ENCODE data around the gene BMS1.
"Not testable (repeated sequence)": the region's sequence is repeated elsewhere in the genome, so short reads cannot be mapped to it uniquely, and the experiment has no call there.

BMS1 gene

GRCh38 chr10:42868530-42868929, 85.9 kb downstream of the BMS1 start:
- DNase-seq: no peak

DNA sequence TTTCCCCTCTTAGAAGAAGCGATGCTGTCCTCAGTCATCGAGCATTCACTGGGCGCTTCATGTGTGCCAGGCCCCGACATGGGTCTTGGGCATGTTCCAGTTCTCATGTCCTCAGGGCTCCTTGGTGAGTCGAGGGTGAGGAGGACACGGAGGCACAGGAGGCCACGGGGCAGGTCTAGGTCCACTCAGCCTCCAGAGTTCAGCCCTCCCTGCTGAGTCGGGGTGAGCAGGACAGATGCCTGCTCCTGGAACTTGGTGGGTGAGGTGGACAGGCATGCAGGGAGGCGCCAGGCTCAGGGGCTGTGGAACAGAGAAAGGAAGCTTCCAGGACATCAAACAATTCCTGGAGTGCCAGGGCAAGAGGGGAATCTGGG, 87.4 kb downstream of the BMS1 start:
- DNase-seq: no peak

- not testable (repeated sequence) for DNase-seq
Observed at GRCh38 chr10:42871138-42871641, 88.6 kb downstream of the BMS1 start.

- no peak for DNase-seq
Observed at GRCh38 chr10:42871823-42872222, 89.2 kb downstream of the BMS1 start.

DNA sequence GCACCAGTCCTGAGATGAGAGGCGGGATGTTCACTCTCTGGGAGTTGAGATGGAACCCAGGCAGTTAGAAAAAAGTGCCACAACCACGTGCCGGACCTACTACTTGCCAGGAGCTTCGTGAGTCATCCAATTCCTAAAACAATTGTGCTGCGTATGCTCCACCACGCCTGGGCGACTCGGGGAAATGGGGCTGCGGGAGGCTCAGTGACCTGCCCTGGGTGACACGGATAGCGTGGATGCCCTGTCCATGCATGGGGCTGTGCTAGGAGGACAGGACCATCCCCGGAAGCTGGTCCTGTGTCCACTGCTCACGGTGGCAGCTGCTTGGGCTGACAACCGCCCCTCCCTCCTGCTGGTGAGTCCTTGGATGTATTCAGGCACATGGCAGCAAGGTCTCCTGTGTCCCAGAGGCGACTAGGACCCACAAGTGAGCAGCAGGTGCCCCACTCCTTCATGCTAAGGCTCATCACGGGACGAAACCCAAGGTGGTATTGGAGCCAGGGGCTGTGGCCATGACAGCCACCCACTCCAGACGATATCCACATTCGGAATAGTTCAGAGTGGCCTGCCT, 90.4 kb downstream of the BMS1 start:
- no peak for DNase-seq

DNA sequence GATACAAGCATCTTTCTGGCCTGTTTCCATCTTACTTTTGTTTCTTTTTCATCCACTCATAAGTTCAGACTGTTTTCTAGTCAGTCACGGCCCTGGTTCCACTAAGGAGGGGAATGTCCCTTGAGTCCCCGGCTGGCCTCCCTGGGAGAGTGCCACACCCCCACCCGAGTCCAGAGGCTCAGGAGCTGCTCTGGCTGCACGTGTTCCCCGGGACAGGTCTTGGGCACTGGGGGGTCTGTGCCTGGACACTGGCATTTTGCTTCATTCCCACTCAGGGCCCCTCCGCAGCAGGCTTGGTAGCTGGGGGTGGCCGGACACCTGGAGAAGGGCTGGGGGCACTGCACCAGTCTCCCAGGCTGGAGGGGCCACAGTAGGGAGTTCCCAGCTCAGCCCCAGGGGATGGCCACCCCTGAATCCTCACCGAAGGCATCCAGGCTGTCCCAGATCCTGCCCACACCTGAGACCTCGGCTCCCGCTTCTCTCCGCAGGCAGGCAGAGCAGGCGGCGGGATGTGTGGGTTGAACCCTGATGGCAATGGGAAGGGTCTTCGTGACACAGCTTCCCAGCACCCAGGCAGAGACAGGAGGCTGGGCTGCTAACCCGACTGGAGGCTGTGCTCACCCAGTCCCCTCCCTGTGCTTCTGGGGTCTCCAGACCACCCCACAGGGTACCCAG, 92.3 kb downstream of the BMS1 start:
- DNase-seq: no peak

GRCh38 chr10:42875388-42875755, 92.8 kb downstream of the BMS1 start:
- no peak for DNase-seq

DNA sequence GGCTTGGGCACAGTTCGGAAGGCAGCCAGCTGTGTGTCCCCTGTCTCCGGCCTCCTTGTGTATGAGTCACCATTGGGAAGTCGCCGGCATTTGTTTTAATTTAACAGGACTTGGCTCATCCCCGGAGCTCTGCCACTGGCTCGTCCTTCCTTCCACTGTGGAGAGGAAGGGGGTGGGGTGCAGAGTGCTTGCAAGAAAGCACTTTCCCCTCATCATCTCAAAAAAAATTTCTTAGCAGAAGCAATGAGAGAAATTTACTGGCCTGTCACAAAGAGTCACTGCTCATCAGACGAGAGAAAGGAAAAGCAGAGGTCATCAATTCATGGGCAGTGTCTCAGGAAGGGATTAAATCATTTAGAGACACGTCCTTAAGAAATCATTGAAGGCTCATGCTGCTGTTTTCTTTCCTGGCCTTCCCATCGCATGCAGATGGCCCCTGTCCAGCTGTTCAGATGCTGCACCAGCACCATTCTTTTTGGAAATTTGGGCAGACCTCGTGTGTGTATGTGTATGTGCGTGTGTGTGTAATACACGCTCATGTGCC, 93.3 kb downstream of the BMS1 start:
- DNase-seq: no peak

DNA sequence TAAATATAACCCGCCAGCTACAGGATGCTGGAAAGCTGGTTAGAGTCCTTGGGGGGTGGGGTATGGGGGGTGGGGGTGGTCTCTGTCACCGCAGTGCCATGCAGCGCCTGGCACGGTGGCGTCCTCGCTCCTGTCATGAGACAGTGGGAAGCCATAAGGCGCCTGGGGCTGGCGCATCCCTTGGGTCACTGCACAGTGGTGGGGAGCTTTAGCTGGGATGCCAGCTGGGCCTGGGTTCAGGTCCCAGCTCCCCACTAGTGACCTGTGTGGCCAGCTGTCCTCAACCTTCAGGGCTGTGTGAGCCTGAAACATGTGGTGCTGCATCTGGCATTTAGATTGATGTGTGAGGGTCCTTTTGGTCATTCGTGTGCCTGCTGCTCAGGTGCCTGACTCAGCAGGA, 93.9 kb downstream of the BMS1 start:
- no peak for DNase-seq

DNA sequence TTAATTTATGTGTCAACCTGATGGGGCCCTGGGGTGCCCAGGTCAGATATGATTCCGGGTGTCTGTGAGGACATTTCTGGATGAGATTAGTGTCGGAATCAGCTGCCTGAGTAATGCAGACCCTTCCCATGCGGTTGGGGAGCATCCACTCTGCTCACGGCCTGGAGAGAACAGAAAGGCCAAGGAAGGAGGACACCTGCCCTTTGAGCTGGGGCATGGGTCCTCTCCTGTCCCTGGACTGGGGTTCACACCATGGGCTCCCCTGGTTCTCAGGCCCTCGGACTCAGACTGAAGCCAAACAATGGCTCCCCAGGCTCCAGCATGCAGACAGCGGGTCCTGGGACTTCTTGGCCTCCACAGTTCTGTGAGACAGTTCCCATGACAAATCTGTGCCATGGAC, 94.3 kb downstream of the BMS1 start:
- DNase-seq: no peak

DNA sequence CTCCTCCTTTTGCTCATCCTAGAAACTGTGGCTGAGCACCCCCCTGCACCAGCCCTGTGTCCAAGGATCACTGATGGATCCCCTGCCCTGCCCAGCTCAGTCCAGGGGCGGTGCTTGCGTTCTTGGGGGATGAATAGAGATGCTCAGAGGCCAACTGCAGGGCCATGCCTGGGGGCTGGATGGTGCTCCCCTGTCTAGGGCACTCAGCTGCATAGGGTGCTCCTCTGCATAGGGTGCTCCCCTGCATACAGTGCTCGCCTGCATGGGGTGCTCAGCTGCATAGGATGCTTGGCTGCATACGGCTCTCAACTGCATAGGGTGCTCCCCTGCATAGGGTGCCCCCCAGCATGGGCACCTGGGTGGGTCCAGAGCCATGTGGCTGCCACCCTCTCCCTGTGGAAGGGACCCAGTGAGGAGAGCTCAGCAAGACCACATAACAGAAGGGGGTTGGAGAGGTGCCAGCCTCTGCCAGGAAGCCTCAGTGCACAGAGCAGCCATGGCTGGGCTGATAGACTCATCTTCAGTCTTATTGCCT, 95.0 kb downstream of the BMS1 start:
- no peak for DNase-seq

- no peak for DNase-seq
Observed at GRCh38 chr10:42878134-42878820, 95.7 kb downstream of the BMS1 start.

DNA sequence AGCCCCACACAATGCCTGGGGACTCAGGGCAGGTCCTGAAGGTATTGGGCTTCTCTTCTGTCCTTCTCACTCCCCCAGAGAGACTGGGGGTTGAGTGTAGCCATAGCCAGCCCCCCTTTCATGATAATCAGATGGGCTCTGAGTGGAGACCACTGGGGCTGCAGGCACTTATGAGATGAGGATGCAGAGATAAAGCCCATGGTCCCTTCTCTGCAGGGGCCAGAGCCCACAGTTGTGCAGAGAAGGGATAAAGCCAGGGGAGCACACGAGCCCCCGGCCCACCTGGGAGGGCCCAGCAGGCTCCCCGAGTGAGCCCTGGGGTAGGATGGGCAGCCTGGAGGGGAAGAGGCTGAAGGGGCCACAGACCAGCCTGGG, 96.2 kb downstream of the BMS1 start:
- no peak for DNase-seq

GRCh38 chr10:42879380-42880254, 97.0 kb downstream of the BMS1 start:
- DNase-seq: no peak

DNA sequence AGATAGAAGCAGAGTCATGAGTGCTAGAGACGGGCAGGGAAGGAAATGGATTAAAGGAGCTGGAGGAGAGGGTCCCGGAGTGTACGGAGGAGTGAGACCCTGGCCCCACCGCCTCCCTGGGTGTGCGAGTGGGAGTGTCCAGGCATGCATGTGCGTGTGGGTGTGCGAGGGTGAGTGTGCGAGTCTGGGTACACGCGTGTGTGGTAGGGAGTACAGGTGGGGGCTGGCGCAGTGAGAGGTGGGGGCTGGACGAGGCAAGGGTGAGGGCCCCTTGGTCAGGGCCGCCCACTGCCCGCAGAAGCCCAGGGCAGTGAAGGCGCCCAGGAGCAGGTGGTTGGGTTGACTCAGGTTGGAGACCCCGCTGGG, 97.6 kb downstream of the BMS1 start:
- DNase-seq: no peak

GRCh38 chr10:42882597-42882996, 100.0 kb downstream of the BMS1 start:
- DNase-seq: no peak

Data from NCI-H524 (cell line).